IPS-NIHi11 (cell line): ENCODE results near the gene ZNF711.
"Not testable (repeated sequence)": the region's sequence is repeated elsewhere in the genome, so short reads cannot be mapped to it uniquely, and the experiment has no call there.

Source experiments
- DNase-seq: peaks from one replicate; pipeline ENCODE4 v3.0.0; 2012; ENCODE audit warnings: mixed read lengths, low spot score

Gene ZNF711

DNA sequence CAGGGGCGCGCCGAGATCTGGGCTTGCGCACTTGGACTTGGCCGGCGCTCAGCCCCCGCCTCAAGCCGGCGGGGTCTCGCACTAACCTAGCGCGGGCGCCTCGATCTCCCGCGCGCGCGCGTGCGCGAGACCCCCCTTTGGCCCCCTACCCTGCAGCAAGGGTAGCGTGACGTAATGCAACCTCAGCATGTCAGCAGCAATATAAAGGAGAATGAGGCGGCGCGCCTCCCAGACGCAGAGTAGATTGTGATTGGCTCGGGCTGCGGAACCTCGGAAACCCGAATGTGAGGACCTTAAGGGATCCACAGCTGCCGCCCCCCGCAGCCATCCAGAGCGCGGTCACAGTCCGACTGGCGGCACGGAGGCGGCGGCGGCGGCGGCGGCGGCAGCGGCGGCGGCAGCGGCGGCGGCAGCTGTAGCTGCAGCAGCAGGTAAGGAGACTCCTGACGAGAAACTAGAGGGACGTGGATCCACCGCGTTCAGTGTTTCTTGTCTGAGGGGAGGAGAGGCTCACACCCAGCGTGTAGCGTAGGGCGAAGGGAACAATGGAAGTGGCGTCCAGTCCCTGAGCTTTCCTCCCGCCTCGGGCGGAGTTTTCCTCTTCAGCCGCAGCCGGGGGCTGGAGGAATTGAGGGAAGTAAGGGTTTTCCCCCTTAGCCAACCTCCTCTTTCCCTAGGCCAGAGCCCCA, at the start of gene ZNF711, which contains the start of gene SATL1:
Gene ZNF711, plus strand, starts transcription at position 231 of the 689 bp plus-strand sequence. CDS start 3,582 bp downstream, outside the sequence.
Gene SATL1, minus strand, starts transcription at position 19 of the 689 bp plus-strand sequence. CDS start 134,811 bp downstream, outside the sequence.
- peak; percentile 68 for DNase-seq

DNA sequence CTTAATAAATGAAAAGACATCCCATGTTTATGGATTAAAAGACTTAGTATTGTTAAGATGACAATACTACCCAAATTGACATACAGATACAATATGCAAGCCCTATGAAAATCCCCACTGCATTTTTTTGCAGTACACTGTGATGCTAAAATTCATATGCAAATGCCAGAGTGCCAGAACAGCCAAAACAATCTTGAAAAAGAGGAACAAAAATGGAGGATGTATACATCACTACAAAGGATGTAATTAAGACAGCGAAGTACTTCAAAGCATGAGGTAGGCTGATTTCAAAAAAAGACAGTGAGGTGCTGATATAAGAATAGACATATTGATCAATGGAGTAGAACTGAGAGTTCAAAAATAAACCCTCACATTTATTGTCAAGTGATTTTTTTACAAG, 47.5 kb upstream of the ZNF711 start:
- no peak for DNase-seq

DNA sequence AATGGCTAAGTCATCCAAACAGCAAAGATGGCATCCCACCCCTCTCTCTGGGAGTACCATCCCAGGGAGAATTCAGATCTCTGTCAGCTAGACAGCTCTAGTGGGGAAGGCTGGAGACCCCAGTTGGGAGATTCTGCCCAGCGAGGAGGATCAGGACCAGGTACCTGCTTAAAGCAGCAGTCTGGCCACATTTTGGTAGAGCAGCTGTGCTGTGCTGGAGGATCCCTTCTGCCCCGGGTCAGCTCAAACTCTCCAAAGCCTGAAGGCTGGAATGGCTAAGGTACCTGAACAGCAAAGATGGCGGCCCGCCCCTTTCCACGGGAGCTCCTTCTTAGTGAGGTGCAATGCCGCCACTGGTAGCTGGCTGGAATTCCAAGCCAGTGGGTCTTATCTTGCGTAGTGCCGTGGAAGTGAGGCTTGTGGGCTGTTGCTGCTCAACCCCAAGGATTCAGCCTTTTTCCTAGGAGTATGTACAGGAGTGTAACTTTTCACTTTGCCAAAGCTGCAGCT, 40.3 kb upstream of the ZNF711 start:
- DNase-seq: no peak

DNA sequence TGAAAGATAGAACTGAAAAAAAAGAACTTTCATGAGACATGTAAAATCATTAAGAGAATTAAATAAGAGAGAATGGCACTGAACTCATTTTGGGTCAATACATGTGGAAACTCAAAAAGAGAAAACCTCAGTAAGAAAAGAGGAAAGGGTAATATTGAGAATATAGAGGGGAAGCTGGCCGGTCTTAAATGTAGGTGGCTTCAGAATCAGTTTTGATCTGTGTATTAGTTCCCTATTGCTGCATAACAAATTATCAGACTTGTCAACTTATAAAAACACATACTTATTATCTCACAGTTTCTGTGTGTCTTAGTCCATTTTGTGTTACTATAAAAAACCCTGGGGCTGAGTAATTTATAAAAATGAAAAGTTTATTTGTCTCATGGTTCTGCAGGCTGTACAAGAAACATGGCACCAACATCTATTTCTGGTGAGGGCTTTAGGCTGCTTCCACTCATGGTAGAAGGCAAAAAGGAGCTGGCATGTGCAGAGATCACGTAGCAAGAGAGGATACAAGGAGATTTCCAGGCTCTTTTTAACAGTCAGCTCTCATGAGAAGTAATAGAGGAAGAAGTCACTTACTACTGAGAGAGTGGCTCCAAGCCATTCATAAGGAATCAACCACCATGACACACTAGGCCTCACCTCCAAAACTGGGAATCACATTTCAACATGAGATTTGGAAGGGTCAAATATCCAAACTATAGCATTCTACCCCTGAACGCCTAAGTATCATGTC, 29.8 kb upstream of the ZNF711 start:
- no peak for DNase-seq

DNA sequence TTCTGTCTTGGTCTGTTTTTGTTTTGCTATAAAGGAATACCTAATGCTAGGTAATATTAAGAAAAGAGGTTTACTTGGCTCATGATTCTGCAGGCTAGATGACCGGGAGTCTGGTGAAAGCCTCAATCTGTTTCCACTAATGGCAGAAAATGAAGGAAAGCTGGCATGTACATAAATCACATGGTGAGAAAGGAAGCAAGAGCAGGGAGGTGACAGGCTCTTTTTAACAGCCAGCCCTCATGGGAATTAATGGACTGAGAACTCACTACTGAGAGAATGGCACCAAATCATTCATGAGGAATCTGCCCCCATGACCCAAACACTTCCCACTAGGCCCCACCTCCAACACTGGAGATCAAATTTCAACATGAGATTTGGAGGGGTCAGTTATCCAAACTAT, 27.8 kb upstream of the ZNF711 start:
- no peak for DNase-seq

DNA sequence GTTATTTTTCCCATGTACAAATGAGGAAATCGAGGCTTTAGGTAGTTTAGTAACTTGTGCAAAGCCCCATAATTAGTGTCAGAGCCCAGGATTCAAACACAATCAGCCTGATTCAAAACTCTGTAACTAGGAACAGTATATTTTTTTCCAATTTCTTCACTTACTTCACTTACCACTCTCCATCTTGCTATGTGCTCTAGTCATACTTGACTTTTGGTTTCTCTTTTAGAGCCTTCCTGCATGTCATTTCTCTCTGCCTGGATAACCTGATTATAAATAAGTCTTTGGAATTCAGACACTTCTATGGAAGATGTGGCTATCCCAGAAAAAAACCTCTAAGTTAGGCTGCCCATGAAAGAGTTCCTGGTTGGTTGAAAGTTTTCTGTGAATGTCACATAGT, 22.4 kb upstream of the ZNF711 start:
- no peak for DNase-seq

DNA sequence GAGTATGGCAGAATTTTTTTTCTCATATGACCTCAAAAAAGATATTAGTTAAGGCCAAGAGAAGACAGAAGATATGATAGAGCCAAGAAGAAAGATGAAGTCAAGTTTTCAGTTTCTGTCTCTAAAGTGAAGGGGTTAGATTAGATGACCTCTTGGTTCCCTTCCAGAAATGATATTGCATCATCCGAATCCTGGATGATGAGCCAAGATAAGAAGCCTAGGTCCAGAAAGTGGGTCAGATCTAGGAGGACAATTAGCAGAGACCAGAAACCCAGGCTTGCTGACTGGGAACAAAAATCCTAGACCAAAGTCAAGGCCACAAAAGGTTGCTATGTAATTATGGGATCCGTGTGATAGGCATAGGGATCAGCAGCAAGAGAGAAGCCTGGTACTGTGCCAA, 20.4 kb upstream of the ZNF711 start:
- no peak for DNase-seq

DNA sequence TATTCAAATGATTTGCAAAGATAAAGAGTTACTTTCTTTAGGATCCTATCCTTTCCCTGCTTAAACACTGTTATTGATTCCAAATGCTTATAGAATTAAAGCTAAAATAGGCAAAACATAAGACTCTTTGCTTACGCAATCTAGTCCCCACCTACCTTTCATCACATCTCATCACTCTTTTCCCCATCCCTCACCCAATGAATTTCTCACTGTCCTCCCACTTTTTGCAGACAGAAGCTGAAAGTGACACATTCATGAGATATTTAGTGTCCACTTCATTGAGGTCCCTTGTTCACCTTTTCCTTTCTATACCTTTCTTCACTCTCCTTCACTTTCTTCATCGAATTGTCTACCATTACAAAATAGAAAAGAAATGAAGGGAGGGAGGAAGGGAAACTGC, 636 bp upstream of the ZNF711 start:
- no peak for DNase-seq

DNA sequence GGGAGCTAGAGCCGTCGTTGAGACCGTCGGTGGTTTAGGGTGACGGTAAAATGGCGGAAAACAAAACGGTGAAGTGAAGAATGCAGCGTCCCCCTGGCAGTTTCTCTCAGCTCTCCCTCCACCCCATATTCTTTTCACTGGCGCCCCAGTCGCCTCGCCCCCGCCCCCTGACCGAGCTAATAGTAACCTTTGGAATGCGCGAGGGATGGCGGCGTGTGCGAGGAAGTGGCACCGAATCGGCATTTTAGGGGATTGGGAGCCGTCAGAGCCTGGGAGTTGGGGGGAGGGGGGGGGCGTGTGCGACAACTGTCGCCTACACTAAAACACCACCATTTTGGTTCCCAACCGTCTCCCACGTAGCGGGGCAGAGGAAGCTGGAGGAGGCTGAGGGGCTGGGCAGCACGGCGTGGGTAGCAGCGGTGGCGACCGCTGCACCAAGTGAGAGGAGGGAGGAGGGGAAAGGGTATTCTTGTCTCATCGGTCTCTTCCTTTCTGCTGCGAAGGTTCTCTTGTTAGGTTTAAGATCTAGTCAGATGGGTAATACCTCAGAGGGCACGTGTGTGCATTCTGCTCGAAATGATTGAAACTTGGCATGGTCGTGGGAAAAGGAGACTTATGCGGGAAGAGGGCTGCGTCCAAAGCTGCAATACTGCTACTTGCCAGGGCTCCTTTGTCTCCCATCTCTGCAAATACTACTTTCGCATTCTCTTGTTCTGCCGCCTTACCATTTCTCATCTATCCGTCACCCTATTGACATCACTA, 840 bp downstream of the ZNF711 start:
- peak; percentile 7 for DNase-seq

DNA sequence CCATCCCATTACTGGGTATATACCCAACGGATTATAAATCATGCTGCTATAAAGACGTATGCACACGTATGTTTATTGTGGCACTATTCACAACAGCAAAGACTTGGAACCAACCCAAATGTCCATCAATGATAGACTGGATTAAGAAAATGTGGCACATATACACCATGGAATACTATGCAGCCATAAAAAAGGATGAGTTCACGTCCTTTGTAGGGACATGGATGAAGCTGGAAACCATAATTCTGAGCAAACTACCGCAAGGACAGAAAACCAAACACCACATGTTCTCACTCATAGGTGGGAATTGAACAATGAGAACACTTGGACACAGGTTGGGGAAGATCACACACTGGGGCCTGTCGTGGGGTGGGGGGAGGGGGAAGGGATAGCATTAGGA, 41.5 kb downstream of the ZNF711 start:
- not testable (repeated sequence) for DNase-seq

DNA sequence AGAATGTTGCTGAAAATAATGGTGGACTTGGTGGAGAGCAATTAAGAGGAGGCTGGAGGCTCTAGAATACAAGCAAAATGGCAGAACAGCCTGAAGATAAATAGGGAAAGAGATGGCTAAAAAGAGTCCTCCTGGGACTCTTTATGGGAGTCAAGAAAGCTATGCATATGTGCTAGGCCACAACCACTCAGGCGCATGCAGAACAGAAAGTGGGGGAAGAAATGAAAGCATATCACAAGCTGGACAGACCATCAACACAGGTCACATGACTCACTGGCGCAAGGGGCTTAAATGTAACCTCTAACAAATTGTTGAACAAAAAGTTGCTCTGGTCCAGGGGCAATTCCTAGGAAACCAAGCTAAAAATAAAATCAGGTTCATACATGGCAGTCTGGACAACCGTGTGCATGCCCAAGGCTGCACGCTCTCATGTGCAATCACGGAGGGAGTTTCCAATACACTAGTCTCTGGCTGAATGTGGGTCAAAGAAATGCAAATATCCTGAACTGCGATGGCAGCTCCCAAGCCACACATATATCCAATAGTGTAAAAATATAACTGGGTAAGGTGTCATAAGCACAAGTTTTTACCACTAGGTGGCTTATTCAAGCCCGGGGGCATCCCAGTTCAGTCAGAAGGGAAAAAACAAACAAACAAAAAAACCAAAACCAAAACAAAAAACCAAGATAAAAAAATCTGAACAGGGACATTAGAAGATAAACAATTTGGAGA, 45.4 kb downstream of the ZNF711 start:
- peak; percentile 1 for DNase-seq

DNA sequence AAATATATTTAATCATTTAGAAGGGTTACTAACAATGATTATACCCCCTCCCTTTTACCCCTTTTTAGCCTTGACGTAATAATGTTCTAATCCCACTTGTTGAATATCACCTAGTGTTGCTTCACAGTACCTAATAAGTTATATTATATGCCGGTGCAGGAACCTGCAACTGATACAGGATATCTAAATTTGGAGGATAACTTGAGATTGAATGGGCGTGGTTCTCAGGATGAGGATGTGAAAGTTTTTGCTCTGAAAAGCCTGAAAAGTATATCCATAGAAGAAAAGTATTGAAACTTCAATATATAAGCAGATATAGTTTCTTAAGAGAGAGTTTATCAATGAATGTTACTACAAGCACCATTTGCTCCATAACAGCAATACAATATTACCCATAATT, 59.8 kb downstream of the ZNF711 start:
- no peak for DNase-seq

DNA sequence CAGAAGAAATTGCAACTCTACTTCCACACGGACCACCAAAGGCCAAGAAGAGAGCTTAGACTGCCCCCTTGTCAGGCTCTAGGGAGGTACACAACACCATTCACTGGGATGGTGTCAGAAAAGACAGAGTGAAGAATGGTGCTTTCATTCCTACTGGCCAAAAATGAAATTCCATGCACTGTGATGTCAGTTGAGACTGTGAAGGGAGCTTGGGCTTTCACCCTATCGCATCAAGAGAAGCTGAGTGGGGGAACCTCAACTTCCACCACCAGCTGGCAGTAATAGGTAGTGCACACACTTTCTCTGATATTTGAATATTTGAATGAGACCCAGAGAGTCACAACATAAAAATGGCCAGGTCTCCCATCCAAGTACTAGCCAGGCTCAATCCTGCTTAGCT, 65.9 kb downstream of the ZNF711 start:
- DNase-seq: no peak

DNA sequence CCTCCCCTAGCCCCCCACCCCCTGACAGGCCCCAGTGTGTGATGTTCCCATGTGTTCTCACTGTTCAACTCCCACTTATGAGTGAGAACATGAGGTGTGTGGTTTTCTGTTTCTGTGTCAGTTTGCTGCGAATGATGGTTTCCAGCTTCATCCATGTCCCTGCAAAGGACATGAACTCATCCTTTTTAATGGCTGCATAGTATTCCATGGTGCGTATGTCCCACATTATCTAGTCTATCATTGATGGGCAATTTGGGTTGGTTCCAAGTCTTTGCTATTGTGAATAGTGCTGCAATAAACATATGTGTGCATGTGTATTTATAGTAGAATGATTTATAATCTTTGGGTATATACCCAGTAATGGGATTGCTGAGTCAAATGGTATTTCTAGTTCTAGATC, 67.6 kb downstream of the ZNF711 start:
- DNase-seq: not testable (repeated sequence)
